K562 (cell line): ENCODE results near the gene RNLS. TPM values are rescaled to one million over a fixed set of nuclear protein-coding genes. Genes with fewer than 3 reads are reported as not detected.

Experiments used
- ATAC-seq: fragments of 200-7000 bp; cut with Tn5 transposase; 3 replicates; pipeline ENCODE4 v1.9.1; 2020; ENCODE audit warnings: moderate library complexity
- BruUV-seq: library from RNA; stranded (reverse); fragments of 400-500 nt; replicated peaks from 2 replicates; lab custom pipeline; 2021; lab: Mats Ljungman, UMichigan
- CTCF ChIA-PET: fragments of 300-600 bp; formaldehyde crosslinking; extraction: SDS; loops from one replicate; lab custom pipeline; 2021; ENCODE audit warnings: low intra/inter-chr PET ratio; lab: Yijun Ruan, JAX
- POLR2A ChIA-PET: fragments of 300-600, 350-650 bp; sonication (Branson Sonifier 250); formaldehyde crosslinking; extraction: SDS; loops from one replicate; lab custom pipeline; 2021; ENCODE audit warnings: antibody characterized with exemption, inconsistent platforms; lab: Yijun Ruan, JAX
- DNase-seq, 4 experiments: peaks; one replicate each; pipeline versions ENCODE4 v3.0.0 to v3.0.0-alpha.2; 2011 to 2018; ENCODE audit warnings: low spot score in 3 of 4, mixed read lengths in 3 of 4; ENCODE audit errors: extremely low read depth in 1 of 4
- FAIRE-seq: peaks from 2 replicates; lab custom pipeline; 2011; peaks lifted over from hg19 to GRCh38; lab: Jason Lieb, UNC
- H2AFZ ChIP-seq: 2 replicates; pipeline ENCODE4 v1.6.0; 2011; ENCODE audit warnings: low read depth, low read length, control low read depth, inconsistent platforms
- H3K27ac ChIP-seq: fragments of 200-600 bp; 3 replicates; pipeline ENCODE4 v1.8.0; 2011; ENCODE audit warnings: low read depth, mild to moderate bottlenecking, control low read depth, inconsistent platforms, low read length, moderate library complexity, mixed read lengths; ENCODE audit errors: extremely low read depth
- H3K27me3 ChIP-seq, 2 experiments: fragments of 300-600 bp in 1 of 2; 2 replicates in 1 of 2; 3 replicates in 1 of 2; pipeline versions ENCODE4 v1.6.0 to v1.8.0; 2011; ENCODE audit warnings: inconsistent platforms in 2 of 2, low read length in 2 of 2, mild to moderate bottlenecking in 1 of 2, mixed read lengths in 1 of 2, moderate library complexity in 1 of 2; ENCODE audit not compliant: control insufficient read depth in 2 of 2, insufficient read depth in 2 of 2
- H3K36me3 ChIP-seq: fragments of 300-600 bp; 3 replicates; pipeline ENCODE4 v1.8.0; 2011; ENCODE audit warnings: mild to moderate bottlenecking, low read length, inconsistent platforms; ENCODE audit not compliant: control insufficient read depth, insufficient read depth
- H3K4me1 ChIP-seq, 2 experiments: fragments of 200-600 bp in 1 of 2; replicated peaks in 1 of 2; 2 replicates in 1 of 2; 3 replicates in 1 of 2; pipeline versions ENCODE4 v1.5.1 to v1.8.0; 2011; ENCODE audit warnings: inconsistent platforms in 2 of 2, low read length in 2 of 2, mild to moderate bottlenecking in 1 of 2, mixed read lengths in 1 of 2, moderate library complexity in 1 of 2; ENCODE audit not compliant: control insufficient read depth in 2 of 2, insufficient read depth in 2 of 2
- H3K4me2 ChIP-seq: 2 replicates; pipeline ENCODE4 v1.6.1; 2011; ENCODE audit warnings: low read length, control low read depth, inconsistent platforms, mixed read lengths; ENCODE audit not compliant: insufficient read depth
- H3K4me3 ChIP-seq: fragments of 200-600 bp; sonication (generic), shearing (Covaris generic); 2 replicates; pipeline ENCODE4 v1.5.1; 2016; ENCODE audit warnings: control low read depth, inconsistent platforms
- H3K79me2 ChIP-seq: fragments of 200-600 bp; 3 replicates; pipeline ENCODE4 v1.8.0; 2011; ENCODE audit warnings: low read length, inconsistent platforms; ENCODE audit not compliant: control insufficient read depth, insufficient read depth
- H3K9ac ChIP-seq, 2 experiments: 2 replicates each; pipeline versions ENCODE4 v1.6.0 to v1.6.1; 2011; ENCODE audit warnings: low read depth in 2 of 2, low read length in 2 of 2, control low read depth in 1 of 2, inconsistent platforms in 1 of 2, mild to moderate bottlenecking in 1 of 2, mixed read lengths in 1 of 2; ENCODE audit not compliant: insufficient read depth in 1 of 2
- H3K9me1 ChIP-seq: one replicate; pipeline ENCODE4 v1.6.0; 2011; ENCODE audit warnings: inconsistent platforms, mild to moderate bottlenecking, low read length, moderate library complexity; ENCODE audit not compliant: control insufficient read depth, insufficient read depth
- H3K9me3 ChIP-seq: replicated peaks from 2 replicates; pipeline ENCODE4 v1.5.1; 2011; ENCODE audit warnings: low read depth, low read length, inconsistent platforms; ENCODE audit not compliant: control insufficient read depth, insufficient read depth
- H4K20me1 ChIP-seq: replicated peaks from 2 replicates; pipeline ENCODE4 v1.6.1; 2011; ENCODE audit warnings: low read length, inconsistent platforms, mixed read lengths; ENCODE audit not compliant: control insufficient read depth, insufficient read depth
- BHLHE40 ChIP-seq: IDR thresholded peaks from 2 replicates; pipeline ENCODE4 v1.6.1; 2011; ENCODE audit warnings: low read length, improper control_type of control experiment
- GABPB1 ChIP-seq: sonication (generic); formaldehyde crosslinking; IDR thresholded peaks from 2 replicates; pipeline ENCODE4 v1.8.0; 2022; ENCODE audit warnings: mild to moderate bottlenecking, missing genetic modification reagents
- POU5F1 ChIP-seq: fragments of 150-350 bp; IDR thresholded peaks from 2 replicates; pipeline ENCODE4 v1.6.1; 2014; ENCODE audit warnings: borderline replicate concordance, low read length, low read depth, mild to moderate bottlenecking; ENCODE audit not compliant: partially characterized antibody
- SIN3B ChIP-seq: fragments of 450-650 bp; IDR thresholded peaks from 2 replicates; pipeline ENCODE4 v1.6.1; 2017; ENCODE audit warnings: low read depth, mild to moderate bottlenecking, moderate library complexity
- SIRT6 ChIP-seq: IDR thresholded peaks from one replicate; pipeline ENCODE4 v1.6.1; 2012; ENCODE audit warnings: low read depth, mild to moderate bottlenecking, control low read depth, inconsistent platforms, low read length, moderate library complexity
- SMC3 ChIP-seq: conservative IDR thresholded peaks from 2 replicates; pipeline ENCODE4 v1.6.1; 2011; ENCODE audit warnings: low read depth, low read length, improper control_type of control experiment; ENCODE audit not compliant: insufficient read depth
- XRCC5 ChIP-seq: fragments of 200-400 bp; formaldehyde crosslinking; IDR thresholded peaks from 2 replicates; pipeline ENCODE4 v1.6.1; 2017; ENCODE audit warnings: low read depth, mild to moderate bottlenecking, low read length
- ZNF253 ChIP-seq: fragments of 250-450 bp; sonication (Bioruptor Pico); conservative IDR thresholded peaks from 2 replicates; pipeline ENCODE4 v1.6.1; 2021; ENCODE audit warnings: mild to moderate bottlenecking
- WGBS: fragments of 100-300 bp; shearing (Covaris generic); methylation state at CpG from one replicate; pipeline ENCODE4 v1.1.6; 2016; ENCODE audit warnings: low coverage, mixed read lengths; ENCODE audit not compliant: insufficient coverage; ENCODE audit errors: missing lambda C conversion rate; 5-methylcytosine and 5-hydroxymethylcytosine counted together
- in situ Hi-C: fragments of 300-500 bp; cut with MboI; formaldehyde crosslinking; loops from 4 replicates; pipeline ENCODE4 v1.15.0; 2018; ENCODE audit warnings: inconsistent platforms, mixed read lengths
- intact Hi-C: fragments of 100-400 bp; cut with micrococcal nuclease; formaldehyde crosslinking; loops from 2 replicates; pipeline ENCODE4 v1.14.2; 2022
- polyA plus RNA-seq, 8 experiments: library from polyadenylated mRNA; depleted of rRNA in 4 of 8; stranded (reverse) in 5 of 8; unstranded in 3 of 8; fragments of >200 nt; fragmentation: Nextera tagmentation in 2 of 8; fragmentation: Illumina TruSeq in 1 of 8; extraction: Ambion mirVana in 2 of 8; extraction: Trizol in 1 of 8; gene quantifications; 2 replicates each; pipeline versions ENCODE4 v1.2.1 to v1.2.3, GENCODE V29; 2011 to 2014; ENCODE audit warnings: inconsistent platforms in 1 of 8, missing spikeins in 1 of 8
- total RNA-seq, 7 experiments: library from RNA; depleted of rRNA in 6 of 7; stranded (reverse); fragments of >200 nt in 6 of 7; fragmentation: Illumina TruSeq in 2 of 7; extraction: Trizol in 2 of 7; gene quantifications; 2 replicates each; pipeline versions ENCODE4 v1.2.1 to v1.2.3, GENCODE V29; 2011 to 2021; ENCODE audit warnings: low replicate concordance in 1 of 7

Gene RNLS
- total and polyA plus RNA-seq, 9 of the 15 experiments (the other 6 are each of a cell fraction or from before 2014, with no cell fraction given) = 0.14 to 0.72 (median 0.41) TPM; not detected in 3

DNA sequence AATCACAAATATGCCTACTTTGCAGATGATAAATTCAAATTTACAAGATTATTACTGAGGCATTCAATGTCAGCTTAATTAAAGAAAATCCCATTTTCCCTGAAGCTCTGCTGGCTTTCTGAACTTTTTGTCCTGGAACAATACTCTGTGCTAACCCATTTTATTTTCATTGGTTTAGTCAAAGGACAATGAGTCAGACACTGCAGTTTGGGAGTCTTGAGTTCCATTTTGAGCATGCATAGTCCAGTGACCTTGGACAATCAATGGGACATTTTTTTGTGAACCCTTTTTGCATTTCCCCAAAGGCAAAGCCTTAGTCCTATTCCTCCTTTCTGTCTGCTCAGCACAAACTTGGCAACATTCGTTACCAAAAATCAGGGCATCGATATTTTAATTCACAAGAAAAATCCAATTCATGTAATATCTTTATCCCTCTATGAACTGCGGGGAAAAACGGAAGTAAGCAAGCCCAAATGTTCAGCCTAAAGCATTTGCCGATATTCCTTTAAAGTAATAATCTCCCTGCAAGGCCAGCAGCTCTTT, 339.8 kb downstream of the RNLS start:
- in situ Hi-C loops (no loop called here), intact Hi-C loops (no loop called here)
- Histone ChIP-seq H3K27me3 (no peaks in the 10 kb centered on the region), H3K4me3 (no peak overlapping the region), H3K9ac (no peak overlapping the region), H3K27ac (no peak overlapping the region), H3K9me1 (no peaks in the 10 kb centered on the region), H3K4me2 (no peak overlapping the region), H3K36me3 (no peaks in the 10 kb centered on the region), H3K79me2 (no peaks in the 10 kb centered on the region), H3K4me1 (no peaks in the 10 kb centered on the region), H4K20me1 (no peaks in the 10 kb centered on the region), H3K9me3 (no peaks in the 10 kb centered on the region), H2AFZ (no peak overlapping the region)
- BruUV-seq = no TSS peak
- no peak for ATAC-seq
- WGBS = 0% methylated on average over 5 of the region's 5 CpGs
- ChIA-PET CTCF (interaction anchor here (1.0 kb wide), 1 partner anchor 390 kb away, joined by 4 read pairs; no protein-coding TSS in a partner anchor), POLR2A (interaction anchor here (0.6 kb wide), 1 partner anchor 401 kb away, joined by 3 read pairs; no protein-coding TSS in a partner anchor)
- TF ChIP-seq SIRT6 (no peak), XRCC5 (no peak)
- no peak for FAIRE-seq
- no peak for DNase-seq

DNA sequence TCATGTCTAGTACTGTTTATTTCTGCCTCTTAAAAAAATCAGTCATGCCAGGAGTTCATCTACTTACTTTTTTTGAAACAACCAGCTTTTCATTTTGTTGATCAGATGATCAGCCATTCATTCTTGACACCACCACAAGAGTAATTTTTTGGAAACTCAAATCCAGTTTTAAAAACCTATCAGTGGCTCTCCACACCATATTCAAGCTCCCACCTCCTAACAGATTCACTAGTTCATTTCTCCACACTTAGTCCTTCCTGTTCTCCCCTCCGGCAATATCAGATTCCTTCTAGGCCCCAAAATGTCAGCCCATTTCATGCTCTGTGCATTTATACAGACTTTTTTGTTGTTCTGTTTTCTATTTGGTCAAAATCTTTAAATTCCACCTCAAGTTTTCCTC, 341.6 kb downstream of the RNLS start:
- Histone ChIP-seq H3K9me1 (no peaks in the 10 kb centered on the region), H3K79me2 (no peaks in the 10 kb centered on the region), H4K20me1 (no peaks in the 10 kb centered on the region), H3K27ac (no peak overlapping the region), H3K27me3 (no peaks in the 10 kb centered on the region), H3K9ac (no peak overlapping the region), H3K4me3 (no peak overlapping the region), H3K4me2 (no peak overlapping the region), H3K36me3 (no peaks in the 10 kb centered on the region), H3K4me1 (no peaks in the 10 kb centered on the region), H3K9me3 (no peaks in the 10 kb centered on the region), H2AFZ (no peak overlapping the region)
- in situ Hi-C loops (no loop called here), intact Hi-C loops (no loop called here)
- BruUV-seq = no TSS peak
- TF ChIP-seq POU5F1 = no peak
- TF ChIP-seq BHLHE40 = no peak
- no peak for TF ChIP-seq ZNF253 (CRISPR knock-in tag)
- TF ChIP-seq SMC3 = no peak
- TF ChIP-seq GABPB1 (CRISPR knock-in tag) = no peak
- no peak for TF ChIP-seq SIN3B
- 0% methylated on average over 1 of the region's 1 CpG for WGBS
- FAIRE-seq (no peak), DNase-seq (no peak), ATAC-seq (no peak)
- ChIA-PET POLR2A (no interaction called here), CTCF (no interaction called here)
